Fibroblast of mammary gland (primary cell): ENCODE data around the gene CSK.
A peak's percentile ranks its signal among the peaks of the same experiment; 100 is the strongest.

ENCODE experiments used
- DNase-seq: peaks from one replicate; pipeline ENCODE4 v3.0.0-alpha.2; 2010; ENCODE audit warnings: low read depth
- H3K4me3 ChIP-seq: 2 replicates; pipeline ENCODE4 v1.5.1; 2011; ENCODE audit warnings: low read depth, mild to moderate bottlenecking, low read length, moderate library complexity; ENCODE audit not compliant: control insufficient read depth
- TF ChIP-seq, protein P1 (sequence below): conservative IDR thresholded peaks from 2 replicates; pipeline ENCODE4 v1.5.1; 2011; ENCODE audit warnings: low read depth, low read length, inconsistent platforms; ENCODE audit not compliant: control insufficient read depth, insufficient read depth

The CSK gene

DNA sequence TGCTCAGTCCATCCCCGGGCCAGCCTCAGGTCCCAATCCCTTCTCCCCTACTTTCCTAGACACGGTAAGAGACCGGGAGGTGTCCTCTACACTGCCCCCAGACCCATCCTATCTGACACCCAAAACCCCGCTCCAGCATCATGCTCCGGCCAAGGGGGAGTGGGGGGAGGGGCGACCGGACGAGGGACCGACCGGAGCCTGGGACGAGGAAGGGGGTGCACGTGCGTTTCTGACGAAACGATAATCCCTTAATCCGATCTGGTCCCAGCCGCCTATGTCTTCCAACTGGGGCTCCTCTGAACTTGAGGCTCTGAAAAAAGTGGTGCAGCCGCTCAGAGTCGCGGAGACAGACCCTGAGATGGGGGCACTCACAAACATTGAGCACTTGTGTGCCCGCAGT, 45.0 kb downstream of the CSK start:
- H3K4me3 ChIP-seq, result no peak overlapping the region
- no peak for DNase-seq
- TF ChIP-seq, protein P1, sequence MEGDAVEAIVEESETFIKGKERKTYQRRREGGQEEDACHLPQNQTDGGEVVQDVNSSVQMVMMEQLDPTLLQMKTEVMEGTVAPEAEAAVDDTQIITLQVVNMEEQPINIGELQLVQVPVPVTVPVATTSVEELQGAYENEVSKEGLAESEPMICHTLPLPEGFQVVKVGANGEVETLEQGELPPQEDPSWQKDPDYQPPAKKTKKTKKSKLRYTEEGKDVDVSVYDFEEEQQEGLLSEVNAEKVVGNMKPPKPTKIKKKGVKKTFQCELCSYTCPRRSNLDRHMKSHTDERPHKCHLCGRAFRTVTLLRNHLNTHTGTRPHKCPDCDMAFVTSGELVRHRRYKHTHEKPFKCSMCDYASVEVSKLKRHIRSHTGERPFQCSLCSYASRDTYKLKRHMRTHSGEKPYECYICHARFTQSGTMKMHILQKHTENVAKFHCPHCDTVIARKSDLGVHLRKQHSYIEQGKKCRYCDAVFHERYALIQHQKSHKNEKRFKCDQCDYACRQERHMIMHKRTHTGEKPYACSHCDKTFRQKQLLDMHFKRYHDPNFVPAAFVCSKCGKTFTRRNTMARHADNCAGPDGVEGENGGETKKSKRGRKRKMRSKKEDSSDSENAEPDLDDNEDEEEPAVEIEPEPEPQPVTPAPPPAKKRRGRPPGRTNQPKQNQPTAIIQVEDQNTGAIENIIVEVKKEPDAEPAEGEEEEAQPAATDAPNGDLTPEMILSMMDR, result no peak

DNA sequence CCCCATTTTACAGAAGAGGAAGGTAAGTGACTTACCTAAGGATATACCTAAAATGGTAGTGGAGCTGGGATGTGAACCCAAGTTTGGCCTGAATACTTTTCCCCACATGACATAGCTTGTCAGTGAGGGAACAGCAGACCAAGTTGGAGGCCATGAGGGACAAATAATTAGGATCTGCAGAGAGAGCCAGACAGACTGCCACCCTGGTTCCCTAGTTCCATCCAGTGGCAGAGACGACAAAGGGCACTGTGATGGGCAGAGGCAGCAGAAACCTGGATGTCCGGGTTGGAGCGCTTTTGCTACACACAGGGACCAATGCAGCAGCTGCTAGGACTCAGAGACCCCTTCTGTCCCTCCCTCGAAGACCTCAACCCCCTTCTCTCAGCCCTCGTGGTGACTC, 45.7 kb downstream of the CSK start:
- H3K4me3 ChIP-seq, result no peak overlapping the region
- no peak for DNase-seq
- TF ChIP-seq, protein P1, result no peak

DNA sequence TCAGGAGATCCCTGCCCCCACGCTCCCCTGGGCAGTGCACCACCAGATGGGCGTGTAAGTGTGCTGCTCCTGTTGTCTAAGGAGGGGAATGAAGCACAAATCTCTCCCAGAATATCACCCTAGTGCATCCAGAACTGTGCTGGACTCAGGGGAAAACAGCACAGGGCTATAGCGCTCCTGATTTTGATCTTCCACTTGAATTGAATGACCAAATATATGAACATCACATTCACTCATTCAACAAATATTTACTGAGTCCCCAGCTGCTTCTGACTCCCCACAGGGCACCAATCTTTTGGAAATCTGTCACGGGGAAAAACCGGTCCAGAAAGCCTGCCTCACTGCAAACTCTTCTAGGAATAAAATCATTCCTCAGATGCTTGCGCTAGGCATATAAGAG, 47.0 kb downstream of the CSK start:
- H3K4me3 ChIP-seq, result no peak overlapping the region
- no peak for DNase-seq
- TF ChIP-seq, protein P1, result no peak

DNA sequence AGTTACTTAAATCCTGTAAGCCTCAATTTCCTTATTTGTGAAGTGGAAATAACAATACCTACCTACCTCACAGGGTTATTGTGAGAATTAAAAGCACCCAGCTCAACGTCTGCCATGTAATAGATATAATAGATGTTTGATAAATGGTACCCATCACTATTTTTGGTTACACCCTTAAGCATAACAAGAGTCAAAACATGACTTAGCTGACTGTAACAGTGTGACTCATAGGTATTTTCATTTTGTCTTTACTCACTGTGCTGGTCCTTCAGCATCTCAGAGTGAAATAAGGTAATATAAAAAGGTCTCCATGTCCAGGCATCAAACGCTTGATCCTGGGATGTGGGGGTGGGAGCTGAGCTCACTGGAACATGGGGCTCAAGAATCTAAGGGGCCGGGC, 47.6 kb downstream of the CSK start:
- TF ChIP-seq, protein P1, result no peak
- H3K4me3 ChIP-seq, result no peak overlapping the region
- DNase-seq, result peak; percentile 29

DNA sequence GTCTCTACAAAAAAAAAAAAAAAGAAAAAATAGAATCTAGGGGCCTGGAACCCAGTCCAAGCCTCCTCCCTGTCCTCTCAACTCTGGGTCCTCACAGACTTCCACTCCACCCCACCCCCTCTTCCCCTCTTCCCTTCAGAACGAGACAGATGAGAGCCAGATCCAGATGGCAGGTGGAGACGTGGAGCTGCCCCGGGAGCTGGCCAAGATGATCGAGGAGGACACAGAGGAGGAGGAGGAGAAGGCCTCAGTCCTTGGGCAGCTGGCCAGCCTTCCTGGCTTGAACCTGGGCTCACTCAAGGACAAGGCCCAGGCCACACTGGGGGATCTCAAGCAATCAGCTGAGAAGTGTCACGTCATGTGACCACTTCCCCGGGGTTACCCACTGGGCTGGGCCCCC, 48.1 kb downstream of the CSK start:
- no peak overlapping the region for H3K4me3 ChIP-seq

DNA sequence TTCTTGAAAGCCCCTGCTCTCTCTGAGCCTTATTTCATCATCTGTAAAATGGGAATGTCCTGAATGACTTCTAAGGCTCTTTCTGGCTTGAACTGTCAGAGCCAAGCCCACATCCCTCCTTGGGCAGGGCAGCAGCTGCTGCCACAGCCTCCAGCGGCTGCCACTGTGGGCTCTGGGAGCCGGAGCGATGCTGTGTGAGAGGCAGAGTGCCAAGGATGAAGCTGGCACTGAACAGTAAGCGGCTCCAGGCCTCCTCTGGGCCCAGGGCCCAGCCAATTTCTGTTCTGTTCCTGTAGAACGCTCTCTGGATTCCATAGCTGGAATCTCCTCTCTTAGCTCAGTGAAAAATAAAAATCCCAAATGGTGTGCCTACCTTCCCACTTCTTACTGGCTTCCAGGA, 49.0 kb downstream of the CSK start:
- DNase-seq, result no peak
- TF ChIP-seq, protein P1, result no peak
- no peak overlapping the region for H3K4me3 ChIP-seq

More for the DNA sequence above, 48.1 kb downstream of the CSK start:
- DNase-seq, result no peak
- TF ChIP-seq, protein P1, result no peak
